Prostate gland (tissue), 2 donors: ENCODE data around the gene FIG4.

Source experiments
- CTCF ChIP-seq, 4 experiments: fragments of 200-600 bp in 2 of 4; fragments of 450-650 bp in 2 of 4; sonication (generic) in 2 of 4; IDR thresholded peaks; 1 replicate in 3 of 4; 2 replicates in 1 of 4; pipeline ENCODE4 v1.5.1; 2016 to 2019; ENCODE audit warnings: antibody characterized with exemption in 4 of 4, mild to moderate bottlenecking in 2 of 4, moderate library complexity in 2 of 4
- POLR2A ChIP-seq: fragments of 450-650 bp; IDR thresholded peaks from one replicate; pipeline ENCODE4 v1.6.1; 2016; ENCODE audit warnings: antibody characterized with exemption, mild to moderate bottlenecking

- TF ChIP-seq POLR2A (no peak), CTCF (IDR thresholded peaks at IDR 0.05) (no peak)
Observed at GRCh38 chr6:109695468-109695867, 4.4 kb downstream of the FIG4 start.
